SU-DHL-6 (cell line): ENCODE measurements around the gene SMOC2.

Experiments
- CTCF ChIP-seq: fragments of 200-600 bp; sonication (generic); IDR thresholded peaks from one replicate; pipeline ENCODE4 v1.5.1; 2017; ENCODE audit warnings: antibody characterized with exemption, mild to moderate bottlenecking, low read length, moderate library complexity; ENCODE audit not compliant: insufficient read depth, poor library complexity, severe bottlenecking
- EZH2phosphoT487 ChIP-seq: fragments of 200-600 bp; sonication (generic), shearing (Covaris generic); conservative IDR thresholded peaks from 2 replicates; pipeline ENCODE4 v1.6.1; 2018; ENCODE audit warnings: mild to moderate bottlenecking, antibody characterized with exemption, low read length, moderate library complexity, mixed read lengths

- TF ChIP-seq CTCF (no peak), EZH2phosphoT487 (no peak)
Measured at GRCh38 chr6:168602576-168602975, 161.6 kb downstream of the SMOC2 start.
